ENCODE data around the gene C2CD3. TPM values are rescaled to one million over a fixed set of nuclear protein-coding genes. Genes with fewer than 3 reads are reported as not detected.

The C2CD3 gene
- total and polyA plus RNA-seq, 9 of the 15 experiments (the other 6 are each of a cell fraction or from before 2014, with no cell fraction given), result 4.4 to 20.2 (median 15.4) TPM

GRCh38 chr11:74097686-74098237, 73.0 kb downstream of the C2CD3 start:
- Histone ChIP-seq H3K4me3 (no peak overlapping the region), H3K9me1 (ENCODE audit: control insufficient read depth, insufficient read depth, low read length) (no peaks in the 10 kb centered on the region), H3K4me2 (ENCODE audit: insufficient read depth, low read length) (no peak overlapping the region), H4K20me1 (replicated peaks; ENCODE audit: control insufficient read depth, insufficient read depth, low read length) (no peaks in the 10 kb centered on the region), H3K27ac (ENCODE audit: extremely low read depth, low read depth, low read length) (no peak overlapping the region), H3K9ac (ENCODE audit: insufficient read depth in 1 of 2, low read depth in 2 of 2, low read length in 2 of 2) (no peak overlapping the region), H3K27me3 (ENCODE audit: control insufficient read depth in 2 of 2, insufficient read depth in 2 of 2, low read length in 2 of 2) (no peaks in the 10 kb centered on the region), H3K9me3 (replicated peaks; ENCODE audit: control insufficient read depth, insufficient read depth, low read depth, low read length) (no peaks in the 10 kb centered on the region), H3K36me3 (ENCODE audit: control insufficient read depth, insufficient read depth, low read length) (peaks cover 40% of the 10 kb centered on the region), H3K4me1 (replicated peaks in 1 of 2; ENCODE audit: control insufficient read depth in 2 of 2, insufficient read depth in 2 of 2, low read length in 2 of 2) (peaks cover under 1 to 3% of the 10 kb centered on the region in 2 experiments; a peak in 2 of 5 replicates), H3K79me2 (ENCODE audit: control insufficient read depth, insufficient read depth, low read length) (no peaks in the 10 kb centered on the region), H2AFZ (ENCODE audit: low read depth, low read length) (no peak overlapping the region)
- ChIA-PET CTCF (ENCODE audit: low intra/inter-chr PET ratio) (no interaction called here), POLR2A (no interaction called here)
- intact Hi-C loops (cut with micrococcal nuclease), result no loop called here
- no TSS peak for BruUV-seq (replicated peaks)
- ATAC-seq (no peak), FAIRE-seq (no peak), DNase-seq (ENCODE audit: extremely low read depth in 1 of 4, low spot score in 3 of 4) (peak in 2 of 4 experiments; percentile 17 to 21)
- in situ Hi-C loops (cut with MboI), result no loop called here
- TF ChIP-seq RFX1 (IDR thresholded peaks at IDR 0.05), result peak; percentile 65
- TF ChIP-seq, protein P1, sequence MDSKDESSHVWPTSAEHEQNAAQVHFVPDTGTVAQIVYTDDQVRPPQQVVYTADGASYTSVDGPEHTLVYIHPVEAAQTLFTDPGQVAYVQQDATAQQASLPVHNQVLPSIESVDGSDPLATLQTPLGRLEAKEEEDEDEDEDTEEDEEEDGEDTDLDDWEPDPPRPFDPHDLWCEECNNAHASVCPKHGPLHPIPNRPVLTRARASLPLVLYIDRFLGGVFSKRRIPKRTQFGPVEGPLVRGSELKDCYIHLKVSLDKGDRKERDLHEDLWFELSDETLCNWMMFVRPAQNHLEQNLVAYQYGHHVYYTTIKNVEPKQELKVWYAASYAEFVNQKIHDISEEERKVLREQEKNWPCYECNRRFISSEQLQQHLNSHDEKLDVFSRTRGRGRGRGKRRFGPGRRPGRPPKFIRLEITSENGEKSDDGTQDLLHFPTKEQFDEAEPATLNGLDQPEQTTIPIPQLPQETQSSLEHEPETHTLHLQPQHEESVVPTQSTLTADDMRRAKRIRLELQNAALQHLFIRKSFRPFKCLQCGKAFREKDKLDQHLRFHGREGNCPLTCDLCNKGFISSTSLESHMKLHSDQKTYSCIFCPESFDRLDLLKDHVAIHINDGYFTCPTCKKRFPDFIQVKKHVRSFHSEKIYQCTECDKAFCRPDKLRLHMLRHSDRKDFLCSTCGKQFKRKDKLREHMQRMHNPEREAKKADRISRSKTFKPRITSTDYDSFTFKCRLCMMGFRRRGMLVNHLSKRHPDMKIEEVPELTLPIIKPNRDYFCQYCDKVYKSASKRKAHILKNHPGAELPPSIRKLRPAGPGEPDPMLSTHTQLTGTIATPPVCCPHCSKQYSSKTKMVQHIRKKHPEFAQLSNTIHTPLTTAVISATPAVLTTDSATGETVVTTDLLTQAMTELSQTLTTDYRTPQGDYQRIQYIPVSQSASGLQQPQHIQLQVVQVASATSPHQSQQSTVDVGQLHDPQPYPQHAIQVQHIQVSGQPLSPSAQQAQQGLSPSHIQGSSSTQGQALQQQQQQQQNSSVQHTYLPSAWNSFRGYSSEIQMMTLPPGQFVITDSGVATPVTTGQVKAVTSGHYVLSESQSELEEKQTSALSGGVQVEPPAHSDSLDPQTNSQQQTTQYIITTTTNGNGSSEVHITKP (IDR thresholded peaks at IDR 0.05; ENCODE audit: partially characterized antibody), result no peak
- TF ChIP-seq, protein P2, sequence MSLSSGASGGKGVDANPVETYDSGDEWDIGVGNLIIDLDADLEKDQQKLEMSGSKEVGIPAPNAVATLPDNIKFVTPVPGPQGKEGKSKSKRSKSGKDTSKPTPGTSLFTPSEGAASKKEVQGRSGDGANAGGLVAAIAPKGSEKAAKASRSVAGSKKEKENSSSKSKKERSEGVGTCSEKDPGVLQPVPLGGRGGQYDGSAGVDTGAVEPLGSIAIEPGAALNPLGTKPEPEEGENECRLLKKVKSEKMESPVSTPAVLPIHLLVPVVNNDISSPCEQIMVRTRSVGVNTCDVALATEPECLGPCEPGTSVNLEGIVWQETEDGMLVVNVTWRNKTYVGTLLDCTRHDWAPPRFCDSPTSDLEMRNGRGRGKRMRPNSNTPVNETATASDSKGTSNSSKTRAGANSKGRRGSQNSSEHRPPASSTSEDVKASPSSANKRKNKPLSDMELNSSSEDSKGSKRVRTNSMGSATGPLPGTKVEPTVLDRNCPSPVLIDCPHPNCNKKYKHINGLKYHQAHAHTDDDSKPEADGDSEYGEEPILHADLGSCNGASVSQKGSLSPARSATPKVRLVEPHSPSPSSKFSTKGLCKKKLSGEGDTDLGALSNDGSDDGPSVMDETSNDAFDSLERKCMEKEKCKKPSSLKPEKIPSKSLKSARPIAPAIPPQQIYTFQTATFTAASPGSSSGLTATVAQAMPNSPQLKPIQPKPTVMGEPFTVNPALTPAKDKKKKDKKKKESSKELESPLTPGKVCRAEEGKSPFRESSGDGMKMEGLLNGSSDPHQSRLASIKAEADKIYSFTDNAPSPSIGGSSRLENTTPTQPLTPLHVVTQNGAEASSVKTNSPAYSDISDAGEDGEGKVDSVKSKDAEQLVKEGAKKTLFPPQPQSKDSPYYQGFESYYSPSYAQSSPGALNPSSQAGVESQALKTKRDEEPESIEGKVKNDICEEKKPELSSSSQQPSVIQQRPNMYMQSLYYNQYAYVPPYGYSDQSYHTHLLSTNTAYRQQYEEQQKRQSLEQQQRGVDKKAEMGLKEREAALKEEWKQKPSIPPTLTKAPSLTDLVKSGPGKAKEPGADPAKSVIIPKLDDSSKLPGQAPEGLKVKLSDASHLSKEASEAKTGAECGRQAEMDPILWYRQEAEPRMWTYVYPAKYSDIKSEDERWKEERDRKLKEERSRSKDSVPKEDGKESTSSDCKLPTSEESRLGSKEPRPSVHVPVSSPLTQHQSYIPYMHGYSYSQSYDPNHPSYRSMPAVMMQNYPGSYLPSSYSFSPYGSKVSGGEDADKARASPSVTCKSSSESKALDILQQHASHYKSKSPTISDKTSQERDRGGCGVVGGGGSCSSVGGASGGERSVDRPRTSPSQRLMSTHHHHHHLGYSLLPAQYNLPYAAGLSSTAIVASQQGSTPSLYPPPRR (CRISPR knock-in tag; IDR thresholded peaks at IDR 0.05; ENCODE audit: borderline replicate concordance), result no peak
- 31% methylated on average over 4 of the region's 4 CpGs for WGBS (ENCODE audit: insufficient coverage, low coverage, missing lambda C conversion rate)
